NCI-H748 (cell line): Measurements from ENCODE around the gene PECR.

Experiments used
- DNase-seq: peaks from one replicate; lab custom pipeline; 2025; ENCODE audit not compliant: unreplicated experiment; lab: John Stamatoyannopoulos, UW

The PECR gene

DNA sequence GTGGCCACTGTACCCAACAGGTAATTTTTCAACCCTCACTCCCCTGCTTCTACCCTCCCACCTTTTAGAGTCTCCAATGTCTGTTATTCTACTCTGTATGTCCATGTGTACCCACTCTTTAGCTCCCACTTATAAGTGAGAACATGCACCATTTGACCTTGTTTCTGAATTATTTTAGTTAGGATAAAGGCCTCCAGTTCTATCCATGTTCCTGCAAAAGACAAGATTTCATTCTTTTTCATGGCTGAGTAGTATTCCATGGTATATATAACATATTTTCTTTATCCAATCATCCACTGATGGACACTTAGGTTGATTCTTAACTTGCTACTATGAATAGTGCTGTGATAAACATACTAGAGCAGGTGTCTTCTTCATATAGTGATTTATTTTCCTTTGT lies 9.1 kb downstream of the PECR start:
- DNase-seq = no peak

- DNase-seq = no peak
Observed at GRCh38 chr2:216071111-216071851, 10.3 kb downstream of the PECR start.

- no peak for DNase-seq
Observed at GRCh38 chr2:216070195-216070594, 11.4 kb downstream of the PECR start.

DNA sequence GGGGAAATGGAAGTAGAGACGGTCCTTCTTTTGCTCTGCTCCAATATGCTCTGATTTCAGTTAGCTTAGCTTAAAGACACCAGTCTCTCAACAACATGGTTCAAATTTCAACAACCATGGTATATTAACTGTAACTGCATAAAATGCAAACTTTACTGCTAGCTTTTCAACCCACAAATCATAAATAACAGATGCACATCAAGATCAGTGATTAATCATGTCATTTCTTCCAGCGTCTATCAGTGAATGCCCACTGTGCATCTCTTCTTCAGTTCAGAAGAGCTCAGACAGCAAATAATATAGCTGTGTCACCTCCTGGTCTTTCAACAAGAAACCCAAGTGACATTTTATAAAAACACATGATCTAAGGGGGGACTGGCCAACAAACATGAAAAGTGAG lies 12.6 kb downstream of the PECR start:
- no peak for DNase-seq

GRCh38 chr2:216066230-216066629 lies 15.4 kb downstream of the PECR start:
- no peak for DNase-seq

DNA sequence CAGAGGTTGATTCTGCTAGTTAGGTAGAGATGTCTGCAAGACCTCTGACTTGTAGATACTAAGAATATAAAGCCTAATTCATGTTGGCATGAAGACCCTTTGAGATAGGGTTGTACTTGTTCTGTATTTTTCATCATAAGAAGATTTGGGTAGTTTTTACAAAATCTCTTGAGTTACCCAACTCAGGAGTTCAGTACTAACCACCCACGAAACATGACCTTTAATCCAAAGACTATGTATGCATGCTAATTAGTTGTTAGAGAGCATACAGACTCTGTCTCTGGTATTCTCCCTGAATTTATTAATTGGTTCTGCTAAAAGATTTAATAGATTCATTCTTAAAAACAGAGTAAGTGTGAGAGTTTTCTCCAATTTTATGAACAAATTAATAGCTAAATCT lies 16.9 kb downstream of the PECR start:
- no peak for DNase-seq

DNA sequence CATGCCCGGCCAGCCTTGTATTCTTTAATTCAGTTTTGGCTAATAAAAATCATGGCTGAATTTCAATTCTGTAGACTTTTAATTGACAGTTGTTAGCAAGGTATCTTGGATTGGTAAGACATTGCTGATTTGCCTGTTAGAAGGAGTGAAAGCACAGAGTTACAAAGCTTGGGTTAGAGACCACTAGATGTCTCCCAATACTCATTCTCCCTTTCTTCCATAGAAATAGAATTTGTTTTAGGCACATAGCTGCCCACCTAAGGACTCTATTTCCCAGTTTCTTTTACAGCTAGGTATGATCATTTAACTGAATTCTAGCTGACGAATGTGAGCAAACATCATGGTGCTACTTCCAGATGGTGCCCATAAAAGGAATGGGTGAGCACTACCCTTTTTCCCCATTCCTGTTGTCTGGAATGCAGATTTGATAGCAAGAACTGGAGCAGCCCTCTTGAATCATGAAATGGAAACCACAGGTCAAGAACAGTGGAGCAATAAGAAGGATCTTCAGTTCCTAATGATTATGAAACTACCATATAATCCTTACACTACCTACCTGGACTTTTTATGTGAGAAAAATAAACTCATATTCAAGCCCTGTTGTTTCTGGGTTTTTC lies 17.5 kb downstream of the PECR start:
- peak; percentile 10 for DNase-seq

DNA sequence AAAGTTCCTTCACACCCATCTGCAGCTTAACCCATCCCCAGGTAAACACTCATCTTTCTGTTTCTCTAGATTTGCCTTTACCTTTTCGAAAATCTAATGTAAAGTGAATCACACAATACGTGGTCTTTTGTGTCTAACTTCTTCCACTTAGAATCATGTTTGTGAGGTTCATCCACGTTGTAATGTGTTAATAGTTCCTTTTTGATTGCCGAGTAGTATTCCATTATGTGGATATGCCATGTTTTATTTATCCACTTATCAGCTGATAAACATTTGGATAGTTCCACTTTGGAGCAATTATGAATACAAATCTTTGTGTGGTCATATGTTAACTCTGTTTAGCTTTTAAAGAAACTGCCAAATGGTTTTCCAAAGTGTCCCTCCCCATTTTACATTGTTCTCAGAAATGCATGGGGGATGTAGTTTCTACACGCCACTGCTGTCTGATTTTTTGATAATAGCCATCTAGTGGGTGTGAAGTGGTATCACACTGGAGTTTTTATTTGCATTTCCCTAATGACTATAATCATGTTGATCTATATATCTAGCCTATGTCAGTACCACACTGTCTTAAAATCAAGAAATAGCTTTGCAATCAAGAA lies 22.3 kb downstream of the PECR start:
- DNase-seq = peak; percentile 16

- DNase-seq = no peak
Observed at GRCh38 chr2:216057688-216058193, 23.9 kb downstream of the PECR start.

DNA sequence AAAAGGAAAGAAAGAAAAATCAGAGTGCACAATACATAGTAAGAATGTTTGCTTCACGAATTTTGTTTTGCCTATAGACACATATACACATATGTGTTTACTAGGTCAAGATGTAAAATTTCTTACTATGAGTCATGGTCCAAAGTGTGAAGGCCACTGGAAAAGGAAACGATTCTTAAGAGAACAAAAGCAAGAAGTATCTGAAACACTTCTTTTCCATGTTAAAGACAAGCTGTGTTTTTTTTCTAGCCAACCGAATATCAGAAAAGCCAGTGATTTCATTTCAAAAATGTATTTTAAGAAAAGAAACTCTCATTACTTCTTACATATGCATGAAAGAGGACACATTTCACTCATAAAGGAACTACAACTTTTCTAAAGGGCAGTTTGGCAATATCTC lies 24.9 kb downstream of the PECR start:
- no peak for DNase-seq

DNA sequence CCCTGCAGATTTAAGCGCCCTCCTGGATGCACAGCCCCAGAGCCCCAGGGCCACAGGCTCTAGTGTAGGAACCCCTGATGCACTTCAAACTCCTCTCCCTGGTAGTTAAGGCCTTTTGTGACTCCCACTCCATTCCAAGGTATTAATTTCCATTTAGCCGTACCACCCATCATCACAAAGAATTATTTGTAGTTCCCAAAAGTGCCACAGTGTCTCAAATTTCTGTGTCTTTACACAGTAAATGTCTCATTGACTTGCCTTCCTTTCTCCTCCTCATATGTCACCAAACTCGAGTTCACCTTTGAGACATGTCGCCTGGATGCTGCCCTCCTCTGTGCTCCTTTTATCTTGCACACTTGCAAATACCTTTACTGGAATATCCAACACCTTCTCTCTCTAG lies 25.9 kb downstream of the PECR start:
- no peak for DNase-seq

DNA sequence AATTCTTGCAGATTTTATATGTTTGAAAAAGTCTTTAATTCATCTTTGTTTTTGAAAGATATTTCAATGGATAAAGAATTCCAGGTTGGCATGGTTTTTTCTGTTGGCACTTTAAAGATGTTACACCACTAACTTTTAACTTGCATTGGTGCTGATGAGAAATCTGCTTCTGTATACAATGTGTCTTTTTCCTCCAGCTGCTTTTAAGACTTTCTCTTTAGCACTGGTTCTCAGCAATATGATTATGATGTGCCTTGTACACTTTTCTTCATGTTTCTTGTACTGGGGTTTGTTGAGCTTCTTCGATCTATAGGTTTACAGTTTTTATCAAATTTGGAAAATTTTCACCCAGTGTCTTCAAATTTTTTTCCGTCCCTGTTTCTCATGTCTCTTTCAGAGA lies 29.2 kb downstream of the PECR start:
- no peak for DNase-seq

DNA sequence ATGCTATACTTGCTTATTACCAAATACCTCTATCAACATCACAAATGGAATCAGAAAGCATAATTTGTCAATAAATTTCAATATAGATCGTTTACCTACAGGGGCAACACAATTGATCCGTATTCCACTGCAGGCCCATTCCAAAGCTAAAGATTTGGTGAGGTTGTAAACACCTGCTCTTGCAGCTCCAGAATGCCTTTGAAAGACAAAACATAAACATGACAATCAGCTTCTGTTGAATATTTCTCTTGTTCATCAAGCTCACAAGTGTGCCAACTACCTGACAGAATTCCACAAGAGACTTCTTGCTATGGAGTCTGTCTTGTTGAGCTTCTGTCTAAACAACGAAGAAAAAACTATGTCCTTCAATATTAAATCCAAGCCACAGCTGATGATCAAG lies 30.3 kb downstream of the PECR start:
- DNase-seq = no peak

GRCh38 chr2:216049452-216049851 lies 32.2 kb downstream of the PECR start:
- no peak for DNase-seq

DNA sequence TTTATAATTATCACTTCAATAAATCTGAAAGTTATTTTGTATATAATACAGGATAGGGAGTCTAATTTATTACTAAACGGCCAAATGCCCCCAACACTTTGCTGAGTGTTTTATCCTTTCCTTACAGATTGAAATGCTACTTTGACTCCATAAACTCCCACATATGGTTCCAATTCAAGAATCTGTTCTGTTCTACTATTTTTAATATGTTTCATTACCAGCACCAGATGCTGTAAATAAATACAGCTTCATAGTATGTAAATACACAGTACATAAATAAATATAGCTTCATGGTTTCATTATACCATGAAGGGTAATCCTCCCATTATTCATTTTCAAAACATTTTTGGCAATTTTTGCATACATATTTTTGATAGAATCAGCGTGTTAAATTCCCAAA lies 34.2 kb downstream of the PECR start:
- DNase-seq = no peak

- DNase-seq = no peak
Observed at GRCh38 chr2:216044883-216045486, 36.6 kb downstream of the PECR start.

DNA sequence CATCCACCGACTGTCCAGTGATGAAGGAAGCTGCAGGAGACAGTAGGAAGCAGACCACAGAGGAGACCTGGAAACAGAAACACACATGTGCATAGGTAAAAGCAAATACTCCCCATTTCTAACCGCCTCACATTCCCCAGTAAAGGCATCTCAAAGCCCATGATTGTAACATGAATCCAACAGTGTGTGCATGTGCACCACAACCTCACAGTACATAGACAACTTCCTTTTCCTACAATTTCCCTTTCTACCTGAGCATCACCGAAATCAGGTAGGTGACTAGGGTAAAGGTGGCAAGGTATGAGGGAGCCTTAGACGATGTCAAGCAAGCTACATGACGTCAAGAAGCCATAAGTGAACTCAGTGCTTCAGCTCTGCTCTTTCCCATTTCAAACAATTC lies 37.7 kb downstream of the PECR start:
- DNase-seq = no peak

- no peak for DNase-seq
Observed at GRCh38 chr2:216041438-216041837, 40.2 kb downstream of the PECR start.

- no peak for DNase-seq
Observed at GRCh38 chr2:216039918-216040317, 41.7 kb downstream of the PECR start.

DNA sequence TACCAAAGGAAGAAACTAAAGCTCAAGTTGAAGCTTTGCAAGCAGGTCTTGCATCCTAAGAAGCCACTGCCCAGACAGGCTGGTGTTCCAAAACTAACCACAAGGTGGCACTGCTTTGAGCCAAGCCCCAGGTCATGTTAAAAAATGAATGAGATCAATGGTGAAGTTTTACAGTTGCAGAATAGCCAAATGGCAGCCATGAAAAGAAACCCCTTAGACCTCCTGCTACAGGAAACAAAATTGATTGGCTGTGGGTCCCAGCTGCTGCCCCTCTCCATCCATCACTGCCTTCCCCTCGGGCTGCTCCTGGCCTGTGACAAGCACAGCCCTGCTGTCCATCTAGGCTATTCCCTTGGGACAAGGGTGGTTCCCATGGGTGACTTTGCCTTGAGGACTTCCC lies 47.5 kb downstream of the PECR start:
- peak; percentile 58 for DNase-seq

- DNase-seq = no peak
Observed at GRCh38 chr2:216033403-216033802, 48.2 kb downstream of the PECR start.
